Measurements from ENCODE around the gene C3orf20.

C3orf20 gene

DNA sequence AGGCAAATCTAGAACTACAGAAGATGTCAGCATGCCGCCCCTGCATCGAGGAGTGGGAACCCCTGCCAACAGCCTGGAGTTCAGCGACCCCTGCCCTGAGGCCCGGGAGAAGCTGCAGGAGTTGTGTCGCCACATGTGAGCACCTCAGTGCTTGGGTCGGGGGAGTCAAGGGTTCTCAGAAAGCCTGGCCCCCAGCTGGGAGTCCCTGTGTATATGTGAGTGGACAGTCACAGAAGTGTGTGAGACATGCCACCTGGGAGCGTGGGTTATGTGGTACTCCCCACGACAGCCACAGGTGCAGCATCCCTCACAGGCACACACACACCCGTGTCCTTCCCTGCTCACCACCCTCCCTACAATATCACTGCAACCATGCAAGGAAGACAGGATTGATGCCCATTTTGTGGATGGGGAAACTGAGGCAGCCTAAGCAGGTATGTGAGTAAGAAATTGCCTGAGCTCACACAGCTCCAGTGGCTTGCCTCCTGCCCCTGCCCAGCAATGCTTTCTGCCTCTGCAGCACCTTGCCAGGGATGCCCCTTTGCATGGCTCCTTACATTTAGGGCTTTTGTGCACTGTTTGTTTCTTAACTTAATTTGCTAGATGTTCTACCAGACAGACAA lies 28.3 kb downstream of the C3orf20 start:
- H2AK5ac ChIP-seq (ENCODE audit: low read depth, low read length) = no peak overlapping the region
- peak overlapping the region in 1 of 2 donors; percentile 2 for H3K4me3 ChIP-seq (ENCODE audit: low read length in 2 of 2)

DNA sequence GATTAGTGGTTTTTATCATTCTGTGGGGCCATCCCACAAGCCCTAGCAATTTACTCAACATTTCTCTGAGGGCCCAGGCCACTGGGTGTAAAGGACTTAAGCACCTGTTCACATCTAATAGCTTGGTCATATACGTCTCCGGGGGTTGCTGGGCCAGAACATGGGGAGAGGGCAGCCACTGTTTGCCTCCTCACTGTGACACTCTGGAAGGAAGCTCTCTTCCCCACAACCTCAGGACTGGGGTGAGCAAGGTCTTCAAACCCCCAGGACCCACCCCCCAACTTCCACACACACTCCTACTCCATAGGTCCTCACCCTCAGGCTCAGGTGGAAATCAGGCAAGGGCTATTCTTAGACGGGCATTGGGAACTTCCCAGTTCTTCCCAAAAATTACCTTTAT lies 28.9 kb downstream of the C3orf20 start:
- H3K36me3 ChIP-seq (replicated peaks in 1 of 2; ENCODE audit: control insufficient read depth in 2 of 2, insufficient read depth in 2 of 2, low read length in 2 of 2) = no peaks in the 10 kb centered on the region
- no peak overlapping the region for H2BK120ac ChIP-seq (ENCODE audit: low read depth, low read length)
- no peak overlapping the region for H3K18ac ChIP-seq (ENCODE audit: low read length)
- no peak overlapping the region for H2BK12ac ChIP-seq (ENCODE audit: low read length)
- H2BK15ac ChIP-seq (ENCODE audit: low read length) = no peak overlapping the region
- no peaks in the 10 kb centered on the region for H3K79me1 ChIP-seq (ENCODE audit: low read depth, low read length)
- DNase-seq (ENCODE audit: low spot score) = no peak
- no peak overlapping the region for H3K4me3 ChIP-seq (ENCODE audit: low read length in 2 of 2)
- no peaks in the 10 kb centered on the region for H3K4me1 ChIP-seq (ENCODE audit: control insufficient read depth in 2 of 2, insufficient read depth in 1 of 2, low read depth in 1 of 2, low read length in 2 of 2)
- H4K8ac ChIP-seq (ENCODE audit: low read depth, low read length) = no peak overlapping the region
- peaks cover 0 to 11% (median 0%) of the 10 kb centered on the region in 3 experiments for H3K27me3 ChIP-seq (ENCODE audit: control insufficient read depth in 3 of 3, insufficient read depth in 3 of 3, low read depth in 1 of 3, low read length in 3 of 3)
- WGBS, 2 donors (ENCODE audit: extremely low coverage in 2 of 2, insufficient read length in 2 of 2, insufficient replicate concordance in 1 of 2) = no CpG with 5 or more reads among the region's 3 CpGs
- no peak overlapping the region for H2AFZ ChIP-seq (ENCODE audit: low read length)
- H3K4me2 ChIP-seq (ENCODE audit: insufficient read depth, low read length, poor library complexity, severe bottlenecking) = no peak overlapping the region
- H3K23ac ChIP-seq (ENCODE audit: low read depth, low read length, poor library complexity) = no peak overlapping the region
- no peak overlapping the region for H3K9ac ChIP-seq (ENCODE audit: low read depth, low read length, poor library complexity)
- no peak overlapping the region for H2BK5ac ChIP-seq (ENCODE audit: low read length)
- H3K14ac ChIP-seq (ENCODE audit: low read length) = no peak overlapping the region
- H4K91ac ChIP-seq (ENCODE audit: low read depth, low read length, poor library complexity) = no peak overlapping the region
- no peak overlapping the region for H2AK5ac ChIP-seq (ENCODE audit: low read depth, low read length)
- no peaks in the 10 kb centered on the region for H3K9me3 ChIP-seq (replicated peaks in 1 of 2; ENCODE audit: control insufficient read depth in 2 of 2, insufficient read depth in 1 of 2, low read depth in 1 of 2, low read length in 2 of 2)
- H3K27ac ChIP-seq (replicated peaks; ENCODE audit: low read length) = no peak overlapping the region
- H3K4ac ChIP-seq (ENCODE audit: low read length) = no peak overlapping the region

More for the DNA sequence above, 28.3 kb downstream of the C3orf20 start:
- H3K27ac ChIP-seq (replicated peaks; ENCODE audit: low read length) = no peak overlapping the region
- no peaks in the 10 kb centered on the region for H3K9me3 ChIP-seq (replicated peaks in 1 of 2; ENCODE audit: control insufficient read depth in 2 of 2, insufficient read depth in 1 of 2, low read depth in 1 of 2, low read length in 2 of 2)
- peaks cover 0 to 11% (median 0%) of the 10 kb centered on the region in 3 experiments for H3K27me3 ChIP-seq (ENCODE audit: control insufficient read depth in 3 of 3, insufficient read depth in 3 of 3, low read depth in 1 of 3, low read length in 3 of 3)
- no peak overlapping the region for H3K9ac ChIP-seq (ENCODE audit: low read depth, low read length, poor library complexity)
- no peak for DNase-seq (ENCODE audit: low spot score)
- no peaks in the 10 kb centered on the region for H3K79me1 ChIP-seq (ENCODE audit: low read depth, low read length)
- H3K4me1 ChIP-seq (ENCODE audit: control insufficient read depth in 2 of 2, insufficient read depth in 1 of 2, low read depth in 1 of 2, low read length in 2 of 2) = no peaks in the 10 kb centered on the region
- no peak overlapping the region for H3K18ac ChIP-seq (ENCODE audit: low read length)
- no peak overlapping the region for H4K91ac ChIP-seq (ENCODE audit: low read depth, low read length, poor library complexity)
- H2BK120ac ChIP-seq (ENCODE audit: low read depth, low read length) = no peak overlapping the region
- no CpG with 5 or more reads among the region's 9 CpGs for WGBS, 2 donors (ENCODE audit: extremely low coverage in 2 of 2, insufficient read length in 2 of 2, insufficient replicate concordance in 1 of 2)
- H2BK15ac ChIP-seq (ENCODE audit: low read length) = no peak overlapping the region
- H2BK5ac ChIP-seq (ENCODE audit: low read length) = no peak overlapping the region
- no peak overlapping the region for H2BK12ac ChIP-seq (ENCODE audit: low read length)
- no peak overlapping the region for H3K4ac ChIP-seq (ENCODE audit: low read length)
- no peak overlapping the region for H3K14ac ChIP-seq (ENCODE audit: low read length)
- H2AFZ ChIP-seq (ENCODE audit: low read length) = no peak overlapping the region
- no peak overlapping the region for H4K8ac ChIP-seq (ENCODE audit: low read depth, low read length)
- no peaks in the 10 kb centered on the region for H3K36me3 ChIP-seq (replicated peaks in 1 of 2; ENCODE audit: control insufficient read depth in 2 of 2, insufficient read depth in 2 of 2, low read length in 2 of 2)
- no peak overlapping the region for H3K23ac ChIP-seq (ENCODE audit: low read depth, low read length, poor library complexity)
- no peak overlapping the region for H3K4me2 ChIP-seq (ENCODE audit: insufficient read depth, low read length, poor library complexity, severe bottlenecking)

DNA sequence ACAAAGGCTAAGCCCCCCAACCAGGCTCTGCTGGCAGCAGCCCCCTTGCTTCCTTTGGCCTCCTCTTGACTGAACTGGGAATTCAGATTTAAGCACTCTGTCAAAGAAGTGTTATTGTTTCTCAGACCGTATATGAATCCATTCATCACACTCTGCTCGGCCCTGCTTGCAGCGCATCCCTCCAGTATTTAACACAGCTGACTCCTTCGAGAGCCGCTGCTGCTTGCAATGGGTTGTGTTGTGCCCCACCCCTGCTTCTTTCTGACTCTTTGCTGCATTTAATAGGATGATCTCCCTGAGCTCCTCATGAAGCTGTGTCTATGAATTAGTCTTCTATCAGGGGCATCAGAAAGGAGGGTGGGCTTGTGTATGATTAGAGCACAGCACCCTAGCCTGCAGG lies 31.2 kb downstream of the C3orf20 start:
- Histone ChIP-seq H3K9me3 (replicated peaks in 1 of 2; ENCODE audit: control insufficient read depth in 2 of 2, insufficient read depth in 1 of 2, low read depth in 1 of 2, low read length in 2 of 2) (no peaks in the 10 kb centered on the region), H3K4me1 (ENCODE audit: control insufficient read depth in 2 of 2, insufficient read depth in 1 of 2, low read depth in 1 of 2, low read length in 2 of 2) (no peaks in the 10 kb centered on the region), H3K4me3 (ENCODE audit: low read length in 2 of 2) (no peak overlapping the region), H4K8ac (ENCODE audit: low read depth, low read length) (no peak overlapping the region), H3K27me3 (ENCODE audit: control insufficient read depth in 3 of 3, insufficient read depth in 3 of 3, low read depth in 1 of 3, low read length in 3 of 3) (peaks cover 0 to 11% (median 0%) of the 10 kb centered on the region in 3 experiments), H3K4me2 (ENCODE audit: insufficient read depth, low read length, poor library complexity, severe bottlenecking) (no peak overlapping the region), H3K79me1 (ENCODE audit: low read depth, low read length) (no peaks in the 10 kb centered on the region), H2BK5ac (ENCODE audit: low read length) (no peak overlapping the region), H2BK12ac (ENCODE audit: low read length) (no peak overlapping the region), H3K36me3 (replicated peaks in 1 of 2; ENCODE audit: control insufficient read depth in 2 of 2, insufficient read depth in 2 of 2, low read length in 2 of 2) (no peaks in the 10 kb centered on the region), H2BK120ac (ENCODE audit: low read depth, low read length) (no peak overlapping the region), H2AFZ (ENCODE audit: low read length) (peak overlapping the region; percentile 22), H3K23ac (ENCODE audit: low read depth, low read length, poor library complexity) (no peak overlapping the region), H2BK15ac (ENCODE audit: low read length) (no peak overlapping the region), H3K27ac (replicated peaks; ENCODE audit: low read length) (no peak overlapping the region), H2AK5ac (ENCODE audit: low read depth, low read length) (no peak overlapping the region), H3K4ac (ENCODE audit: low read length) (no peak overlapping the region), H3K14ac (ENCODE audit: low read length) (no peak overlapping the region), H3K18ac (ENCODE audit: low read length) (no peak overlapping the region), H4K91ac (ENCODE audit: low read depth, low read length, poor library complexity) (no peak overlapping the region), H3K9ac (ENCODE audit: low read depth, low read length, poor library complexity) (no peak overlapping the region)
- WGBS, 2 donors (ENCODE audit: extremely low coverage in 2 of 2, insufficient read length in 2 of 2, insufficient replicate concordance in 1 of 2) = no CpG with 5 or more reads among the region's 5 CpGs
- DNase-seq (ENCODE audit: low spot score) = no peak

DNA sequence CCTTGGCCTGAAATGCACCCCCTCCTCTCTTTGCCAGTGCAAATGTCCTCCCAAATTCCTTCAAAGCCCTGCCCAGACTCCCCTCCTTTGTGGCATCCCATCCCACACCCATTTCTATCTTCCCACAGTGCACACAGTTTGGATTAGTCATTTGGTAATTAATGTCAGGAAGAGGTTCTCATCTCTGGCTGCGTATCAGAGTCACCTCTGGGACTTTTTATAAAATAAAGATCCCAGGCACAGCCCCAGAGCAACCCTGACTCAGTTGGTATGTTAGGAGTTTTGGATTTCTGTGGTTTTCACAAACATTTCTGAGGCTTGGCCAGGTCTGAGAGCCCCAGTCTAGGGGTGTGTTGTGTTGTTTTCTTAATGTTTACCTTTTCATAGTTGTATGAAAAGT lies 41.6 kb downstream of the C3orf20 start:
- H3K4me2 ChIP-seq (ENCODE audit: insufficient read depth, low read length, poor library complexity, severe bottlenecking) = no peak overlapping the region
- no peak for DNase-seq (ENCODE audit: low spot score)
- no peak overlapping the region for H4K8ac ChIP-seq (ENCODE audit: low read depth, low read length)
- H2AK5ac ChIP-seq (ENCODE audit: low read depth, low read length) = no peak overlapping the region
- no peak overlapping the region for H2BK120ac ChIP-seq (ENCODE audit: low read depth, low read length)
- no peaks in the 10 kb centered on the region for H3K36me3 ChIP-seq (replicated peaks in 1 of 2; ENCODE audit: control insufficient read depth in 2 of 2, insufficient read depth in 2 of 2, low read length in 2 of 2)
- no peak overlapping the region for H4K91ac ChIP-seq (ENCODE audit: low read depth, low read length, poor library complexity)
- H3K27me3 ChIP-seq (ENCODE audit: control insufficient read depth in 3 of 3, insufficient read depth in 3 of 3, low read depth in 1 of 3, low read length in 3 of 3) = peaks cover 0 to 3% (median 0%) of the 10 kb centered on the region in 3 experiments
- no peak overlapping the region for H2BK5ac ChIP-seq (ENCODE audit: low read length)
- H3K14ac ChIP-seq (ENCODE audit: low read length) = no peak overlapping the region
- no peaks in the 10 kb centered on the region for H3K79me1 ChIP-seq (ENCODE audit: low read depth, low read length)
- H2BK12ac ChIP-seq (ENCODE audit: low read length) = no peak overlapping the region
- H3K4ac ChIP-seq (ENCODE audit: low read length) = no peak overlapping the region
- H3K18ac ChIP-seq (ENCODE audit: low read length) = no peak overlapping the region
- H3K23ac ChIP-seq (ENCODE audit: low read depth, low read length, poor library complexity) = no peak overlapping the region
- no peak overlapping the region for H2BK15ac ChIP-seq (ENCODE audit: low read length)
- no peak overlapping the region for H3K9ac ChIP-seq (ENCODE audit: low read depth, low read length, poor library complexity)
- no peaks in the 10 kb centered on the region for H3K4me1 ChIP-seq (ENCODE audit: control insufficient read depth in 2 of 2, insufficient read depth in 1 of 2, low read depth in 1 of 2, low read length in 2 of 2)
- no CpG with 5 or more reads among the region's 1 CpG for WGBS, 2 donors (ENCODE audit: extremely low coverage in 2 of 2, insufficient read length in 2 of 2, insufficient replicate concordance in 1 of 2)
- no peak overlapping the region for H3K4me3 ChIP-seq (ENCODE audit: low read length in 2 of 2)
- no peak overlapping the region for H2AFZ ChIP-seq (ENCODE audit: low read length)
- H3K9me3 ChIP-seq (replicated peaks in 1 of 2; ENCODE audit: control insufficient read depth in 2 of 2, insufficient read depth in 1 of 2, low read depth in 1 of 2, low read length in 2 of 2) = no peaks in the 10 kb centered on the region
- no peak overlapping the region for H3K27ac ChIP-seq (replicated peaks; ENCODE audit: low read length)
